Hepatocyte (in vitro differentiated cells): ENCODE measurements around the gene NRF1. TPM values are rescaled to one million over a fixed set of nuclear protein-coding genes. Genes with fewer than 3 reads are reported as not detected.

Source experiments
- DNase-seq: peaks from one replicate; pipeline ENCODE4 v3.0.0-alpha.2; 2016; ENCODE audit warnings: low spot score
- H2AFZ ChIP-seq: fragments of 200-600 bp; sonication (generic); 2 replicates; pipeline ENCODE4 v1.6.0; 2016; ENCODE audit warnings: antibody characterized with exemption, mild to moderate bottlenecking
- H3K27ac ChIP-seq: fragments of 200-600 bp; sonication (generic); 2 replicates; pipeline ENCODE4 v1.5.1; 2016; ENCODE audit warnings: mild to moderate bottlenecking
- H3K27me3 ChIP-seq: fragments of 200-600 bp; sonication (generic); 2 replicates; pipeline ENCODE4 v1.6.1; 2016
- H3K36me3 ChIP-seq: fragments of 200-600 bp; sonication (generic); replicated peaks from 2 replicates; pipeline ENCODE4 v1.5.1; 2016; ENCODE audit warnings: low read depth; ENCODE audit not compliant: insufficient read depth
- H3K4me1 ChIP-seq: fragments of 200-600 bp; sonication (generic); 2 replicates; pipeline ENCODE4 v1.5.1; 2016; ENCODE audit warnings: mild to moderate bottlenecking, moderate library complexity; ENCODE audit not compliant: insufficient read depth
- H3K4me2 ChIP-seq: fragments of 200-600 bp; sonication (generic); 2 replicates; pipeline ENCODE4 v1.6.0; 2016
- H3K4me3 ChIP-seq: fragments of 200-600 bp; sonication (generic); 2 replicates; pipeline ENCODE4 v1.5.1; 2016; ENCODE audit warnings: mild to moderate bottlenecking
- H3K79me2 ChIP-seq: fragments of 200-600 bp; sonication (generic); 2 replicates; pipeline ENCODE4 v1.6.0; 2017; ENCODE audit warnings: mild to moderate bottlenecking
- H3K9me2 ChIP-seq: fragments of 200-600 bp; sonication (generic); replicated peaks from 2 replicates; pipeline ENCODE4 v1.6.0; 2017; ENCODE audit warnings: mild to moderate bottlenecking; ENCODE audit not compliant: insufficient read depth
- H3K9me3 ChIP-seq: fragments of 200-600 bp; sonication (generic); 2 replicates; pipeline ENCODE4 v1.5.1; 2016; ENCODE audit warnings: low read depth, mild to moderate bottlenecking
- H4K20me1 ChIP-seq: fragments of 200-600 bp; sonication (generic); 2 replicates; pipeline ENCODE4 v1.6.0; 2016; ENCODE audit warnings: mild to moderate bottlenecking; ENCODE audit not compliant: insufficient read depth, poor library complexity, severe bottlenecking
- CTCF ChIP-seq: fragments of 200-600 bp; sonication (generic); IDR thresholded peaks from 2 replicates; pipeline ENCODE4 v1.5.1; 2016; ENCODE audit warnings: antibody characterized with exemption, mild to moderate bottlenecking; ENCODE audit not compliant: poor library complexity
- EZH2 ChIP-seq: fragments of 200-600 bp; sonication (generic); IDR thresholded peaks from 2 replicates; pipeline ENCODE4 v1.6.1; 2016; ENCODE audit warnings: antibody characterized with exemption, mild to moderate bottlenecking, borderline replicate concordance
- EZH2phosphoT487 ChIP-seq: fragments of 200-600 bp; sonication (generic); IDR thresholded peaks from one replicate; pipeline ENCODE4 v1.6.1; 2018; ENCODE audit warnings: antibody characterized with exemption, mild to moderate bottlenecking, low read depth, moderate library complexity; ENCODE audit not compliant: unreplicated experiment, severe bottlenecking
- WGBS: methylation state at CpG from one replicate; pipeline ENCODE4 v1.1.6; 2016; ENCODE audit warnings: low lambda C conversion rate; ENCODE audit errors: missing lambda C conversion rate; 5-methylcytosine and 5-hydroxymethylcytosine counted together
- polyA plus RNA-seq: library from polyadenylated mRNA; unstranded; fragments of >200 nt; fragmentation: Nextera tagmentation; extraction: Ambion mirVana; gene quantifications from 2 replicates; pipeline ENCODE4 v1.2.1, GENCODE V29; 2016
- total RNA-seq: library from RNA; depleted of rRNA; stranded (reverse); fragments of >200 nt; gene quantifications from 2 replicates; pipeline ENCODE4 v1.2.3, GENCODE V29; 2014

NRF1 gene
- total and polyA plus RNA-seq, 2 experiments from 2014 or later: 11.2 to 12.0 TPM

GRCh38 chr7:129610709-129611245 lies 743 bp upstream of the NRF1 start:
- Histone ChIP-seq H4K20me1 (peaks cover 23% of the 10 kb centered on the region), H3K9me3 (no peaks in the 10 kb centered on the region), H3K79me2 (peaks cover 60% of the 10 kb centered on the region), H3K9me2 (no peaks in the 10 kb centered on the region), H2AFZ (peak overlapping the region; percentile 88), H3K27me3 (no peaks in the 10 kb centered on the region), H3K27ac (peak overlapping the region; percentile 97), H3K4me1 (peaks cover 19% of the 10 kb centered on the region), H3K4me2 (peak overlapping the region; percentile 86), H3K36me3 (no peaks in the 10 kb centered on the region), H3K4me3 (peak overlapping the region; percentile 80)
- DNase-seq: peak; percentile 15
- 13% methylated on average over 17 of the region's 17 CpGs for WGBS
- TF ChIP-seq EZH2 (no peak), EZH2phosphoT487 (no peak), CTCF (no peak)

- under 1% methylated on average over 33 of the region's 64 CpGs for WGBS
- Histone ChIP-seq H2AFZ (peak overlapping the region; percentile 39), H3K4me1 (peaks cover 19% of the 10 kb centered on the region)
These were observed 844 bp downstream of the NRF1 start for GRCh38 chr7:129612112-129613015.

GRCh38 chr7:129613016-129613337 lies 1.5 kb downstream of the NRF1 start:
- WGBS: 40% methylated on average over 5 of the region's 5 CpGs
- Histone ChIP-seq H3K4me2 (peak overlapping the region; percentile 84), H3K4me1 (peaks cover 19% of the 10 kb centered on the region), H3K9me2 (no peaks in the 10 kb centered on the region), H3K27ac (peak overlapping the region; percentile 97), H3K9me3 (no peaks in the 10 kb centered on the region), H3K4me3 (peak overlapping the region; percentile 52), H3K27me3 (no peaks in the 10 kb centered on the region), H2AFZ (no peak overlapping the region), H3K36me3 (no peaks in the 10 kb centered on the region), H4K20me1 (peaks cover 36% of the 10 kb centered on the region), H3K79me2 (peaks cover 82% of the 10 kb centered on the region)
- no peak for TF ChIP-seq CTCF
- no peak for TF ChIP-seq EZH2
- TF ChIP-seq EZH2phosphoT487: no peak
- DNase-seq: no peak

More at GRCh38 chr7:129612112-129613015, 844 bp downstream of the NRF1 start:
- no peaks in the 10 kb centered on the region for H3K9me3 ChIP-seq
- peaks cover 75% of the 10 kb centered on the region for H3K79me2 ChIP-seq
- peak overlapping the region; percentile 84 for H3K4me2 ChIP-seq
- H3K9me2 ChIP-seq: no peaks in the 10 kb centered on the region
- H3K4me3 ChIP-seq: peak overlapping the region; percentile 52
- peak overlapping the region; percentile 97 for H3K27ac ChIP-seq
- DNase-seq: peak; percentile 61
- H3K36me3 ChIP-seq: no peaks in the 10 kb centered on the region
- H3K27me3 ChIP-seq: no peaks in the 10 kb centered on the region
- TF ChIP-seq EZH2phosphoT487: no peak
- TF ChIP-seq CTCF: peak; percentile 75
- H4K20me1 ChIP-seq: peaks cover 34% of the 10 kb centered on the region
